Calu3 (cell line): Measurements from ENCODE around the gene EAPP. TPM values are rescaled to one million over a fixed set of nuclear protein-coding genes. Genes with fewer than 3 reads are reported as not detected.
A peak's percentile ranks its signal among the peaks of the same experiment; 100 is the strongest.
"Not testable (repeated sequence)": the region's sequence is repeated elsewhere in the genome, so short reads cannot be mapped to it uniquely, and the experiment has no call there.

Experiments used
- BruUV-seq: library from RNA; stranded (reverse); fragments of 400-500 nt; replicated peaks from 2 replicates; lab custom pipeline; 2021; lab: Mats Ljungman, UMichigan
- CTCF ChIA-PET: fragments of 300-600 bp; sonication (Branson Sonifier 250); formaldehyde crosslinking; loops from one replicate; lab custom pipeline; 2022; ENCODE audit warnings: antibody characterized with exemption; lab: Charles Lee
- DNase-seq: peaks from one replicate; pipeline ENCODE4 v3.0.0; 2022
- H3K27ac Mint-ChIP-seq: one replicate; pipeline ENCODE4 v1.8.0; 2022; ENCODE audit warnings: mixed read lengths; ENCODE audit not compliant: unreplicated experiment
- H3K27me3 Mint-ChIP-seq: one replicate; pipeline ENCODE4 v1.8.0; 2022; ENCODE audit warnings: mixed read lengths; ENCODE audit not compliant: unreplicated experiment
- H3K36me3 Mint-ChIP-seq: one replicate; pipeline ENCODE4 v1.8.0; 2022; ENCODE audit warnings: mild to moderate bottlenecking, moderate library complexity, mixed read lengths; ENCODE audit not compliant: insufficient read depth, unreplicated experiment
- H3K4me1 Mint-ChIP-seq: one replicate; pipeline ENCODE4 v1.8.0; 2022; ENCODE audit warnings: mild to moderate bottlenecking, low read depth, mixed read lengths; ENCODE audit not compliant: unreplicated experiment
- H3K4me3 Mint-ChIP-seq: one replicate; pipeline ENCODE4 v1.8.0; 2022; ENCODE audit warnings: mild to moderate bottlenecking, low read depth, moderate library complexity, mixed read lengths; ENCODE audit not compliant: unreplicated experiment
- H3K9me3 Mint-ChIP-seq: one replicate; pipeline ENCODE4 v1.8.0; 2022; ENCODE audit warnings: low read depth, mixed read lengths; ENCODE audit not compliant: unreplicated experiment
- intact Hi-C: fragments of 100-400 bp; cut with micrococcal nuclease; formaldehyde crosslinking; loops from one replicate; pipeline ENCODE4 v1.10.0; 2022; ENCODE audit not compliant: unreplicated experiment
- total RNA-seq: library from RNA; stranded (reverse); gene quantifications from 2 replicates; pipeline ENCODE4 v1.2.3, GENCODE V29; 2022
- TF ChIP-seq, protein P1 (sequence below): fragments of 200-600 bp; IDR thresholded peaks from one replicate; pipeline ENCODE4 v1.8.0; 2022; ENCODE audit warnings: antibody characterized with exemption; ENCODE audit not compliant: unreplicated experiment

EAPP gene
- total RNA-seq, 1 experiment from 2014 or later, result 24.5 TPM

GRCh38 chr14:34555583-34556497 lies 16.3 kb upstream of the EAPP start:
- BruUV-seq, H3K27me3 Mint-ChIP-seq, H3K36me3 Mint-ChIP-seq, intact Hi-C loops, DNase-seq, H3K27ac Mint-ChIP-seq, H3K4me3 Mint-ChIP-seq, CTCF ChIA-PET, H3K9me3 Mint-ChIP-seq: not testable (repeated sequence)
- peaks cover 10% of the 10 kb centered on the region for H3K4me1 Mint-ChIP-seq

DNA sequence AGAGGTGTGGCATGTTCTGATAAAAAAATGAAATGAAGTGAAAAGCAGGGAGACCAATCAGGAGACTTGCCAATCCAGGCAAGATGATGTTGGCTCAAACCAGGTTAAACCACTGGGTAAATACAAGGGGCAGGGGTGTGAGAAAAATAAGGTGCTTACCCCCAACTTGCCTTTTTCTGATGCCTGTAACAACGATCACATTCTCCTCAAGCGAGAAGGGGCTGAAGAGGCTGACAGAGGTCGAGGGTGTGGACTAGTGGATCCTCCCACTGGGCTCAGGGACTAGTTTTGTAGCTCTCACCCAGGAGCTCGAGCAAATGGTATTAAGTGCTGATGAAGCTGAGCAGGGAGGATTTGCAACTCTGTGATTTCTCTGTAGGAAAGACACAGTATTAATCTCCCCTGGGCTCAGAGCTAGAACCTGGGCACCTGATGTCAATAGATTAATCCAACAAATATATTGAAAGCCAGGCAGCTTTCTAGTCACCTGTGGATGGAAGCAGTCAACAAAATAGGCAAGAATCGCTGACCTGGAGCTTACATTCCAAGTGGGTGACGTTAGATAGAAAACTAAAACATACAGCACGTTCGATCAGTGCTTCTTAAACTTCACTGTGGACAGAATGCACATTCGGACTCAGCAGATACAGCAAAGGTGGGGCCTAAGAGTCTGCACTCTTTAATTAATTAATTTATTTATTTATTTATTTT lies 15.2 kb upstream of the EAPP start:
- CTCF ChIA-PET, result no interaction called here

DNA sequence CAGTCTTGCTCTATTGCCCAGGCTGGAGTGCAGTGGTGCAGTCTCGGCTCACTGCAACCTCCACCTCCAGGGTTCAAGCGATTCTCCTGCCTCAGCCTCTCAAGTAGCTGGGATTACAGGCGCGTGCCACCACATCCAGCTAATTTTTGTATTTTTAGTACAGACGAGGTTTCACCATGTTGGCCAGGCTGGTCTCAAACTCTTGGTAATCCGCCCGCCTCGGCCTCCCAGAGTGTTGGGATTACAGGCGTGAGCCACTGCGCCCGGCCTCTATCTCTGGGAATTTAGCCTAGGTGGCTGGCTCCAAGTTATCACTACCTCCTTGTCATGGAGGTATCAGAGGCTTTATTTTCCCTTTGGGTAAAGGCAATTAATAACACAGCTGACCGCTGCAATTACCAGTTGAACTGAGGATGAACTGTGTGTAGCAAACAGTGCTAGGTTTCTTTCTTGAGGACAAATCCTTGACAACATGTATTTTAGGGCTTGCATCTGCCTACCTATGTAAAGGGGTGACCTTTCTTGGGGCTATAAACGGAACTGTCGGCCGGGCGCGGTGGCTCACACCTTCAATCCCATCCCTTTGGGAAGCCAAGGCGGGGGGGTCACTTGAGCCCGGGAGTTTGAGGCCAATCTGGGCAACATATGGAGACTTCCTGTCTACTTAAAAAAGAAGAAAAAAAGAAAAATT lies 9.9 kb upstream of the EAPP start:
- peaks cover 15% of the 10 kb centered on the region for H3K36me3 Mint-ChIP-seq
- intact Hi-C loops, H3K4me3 Mint-ChIP-seq, CTCF ChIA-PET, H3K27ac Mint-ChIP-seq, H3K9me3 Mint-ChIP-seq, BruUV-seq, H3K4me1 Mint-ChIP-seq, DNase-seq, H3K27me3 Mint-ChIP-seq: not testable (repeated sequence)

More for the DNA sequence above, 15.2 kb upstream of the EAPP start:
- no peaks in the 10 kb centered on the region for H3K9me3 Mint-ChIP-seq
- peak overlapping the region; percentile 30 for H3K27ac Mint-ChIP-seq
- intact Hi-C loops, result no loop called here
- DNase-seq, result no peak
- TF ChIP-seq, protein P1, sequence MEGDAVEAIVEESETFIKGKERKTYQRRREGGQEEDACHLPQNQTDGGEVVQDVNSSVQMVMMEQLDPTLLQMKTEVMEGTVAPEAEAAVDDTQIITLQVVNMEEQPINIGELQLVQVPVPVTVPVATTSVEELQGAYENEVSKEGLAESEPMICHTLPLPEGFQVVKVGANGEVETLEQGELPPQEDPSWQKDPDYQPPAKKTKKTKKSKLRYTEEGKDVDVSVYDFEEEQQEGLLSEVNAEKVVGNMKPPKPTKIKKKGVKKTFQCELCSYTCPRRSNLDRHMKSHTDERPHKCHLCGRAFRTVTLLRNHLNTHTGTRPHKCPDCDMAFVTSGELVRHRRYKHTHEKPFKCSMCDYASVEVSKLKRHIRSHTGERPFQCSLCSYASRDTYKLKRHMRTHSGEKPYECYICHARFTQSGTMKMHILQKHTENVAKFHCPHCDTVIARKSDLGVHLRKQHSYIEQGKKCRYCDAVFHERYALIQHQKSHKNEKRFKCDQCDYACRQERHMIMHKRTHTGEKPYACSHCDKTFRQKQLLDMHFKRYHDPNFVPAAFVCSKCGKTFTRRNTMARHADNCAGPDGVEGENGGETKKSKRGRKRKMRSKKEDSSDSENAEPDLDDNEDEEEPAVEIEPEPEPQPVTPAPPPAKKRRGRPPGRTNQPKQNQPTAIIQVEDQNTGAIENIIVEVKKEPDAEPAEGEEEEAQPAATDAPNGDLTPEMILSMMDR, result no peak
- H3K27me3 Mint-ChIP-seq, result no peaks in the 10 kb centered on the region
- TSS peak; percentile 79 for BruUV-seq
- H3K36me3 Mint-ChIP-seq, result peaks cover 6% of the 10 kb centered on the region
- peaks cover 10% of the 10 kb centered on the region for H3K4me1 Mint-ChIP-seq
- H3K4me3 Mint-ChIP-seq, result peak overlapping the region; percentile 37

- no peak overlapping the region for H3K4me3 Mint-ChIP-seq
- H3K9me3 Mint-ChIP-seq, result no peaks in the 10 kb centered on the region
- H3K4me1 Mint-ChIP-seq, result no peaks in the 10 kb centered on the region
- intact Hi-C loops, result no loop called here
- H3K27me3 Mint-ChIP-seq, result no peaks in the 10 kb centered on the region
- CTCF ChIA-PET, result interaction anchor here (0.7 kb wide), 1 partner anchor 56 kb away, joined by 4 read pairs; no protein-coding TSS in a partner anchor
- DNase-seq, result no peak
- TF ChIP-seq, protein P1, result no peak
- no TSS peak for BruUV-seq
- peaks cover 9% of the 10 kb centered on the region for H3K36me3 Mint-ChIP-seq
- H3K27ac Mint-ChIP-seq, result no peak overlapping the region
Measured at GRCh38 chr14:34548472-34548981, 9.0 kb upstream of the EAPP start.

GRCh38 chr14:34547136-34547520 lies 7.6 kb upstream of the EAPP start:
- H3K27me3 Mint-ChIP-seq, BruUV-seq, H3K36me3 Mint-ChIP-seq, CTCF ChIA-PET, H3K9me3 Mint-ChIP-seq, DNase-seq, H3K27ac Mint-ChIP-seq, H3K4me1 Mint-ChIP-seq, H3K4me3 Mint-ChIP-seq, intact Hi-C loops: not testable (repeated sequence)

GRCh38 chr14:34546272-34547135 lies 7.0 kb upstream of the EAPP start:
- not testable (repeated sequence) for H3K27ac Mint-ChIP-seq

More at GRCh38 chr14:34546272-34547135, 7.0 kb upstream of the EAPP start:
- H3K9me3 Mint-ChIP-seq, H3K36me3 Mint-ChIP-seq, CTCF ChIA-PET, DNase-seq, H3K4me3 Mint-ChIP-seq, H3K27me3 Mint-ChIP-seq, H3K4me1 Mint-ChIP-seq, intact Hi-C loops: not testable (repeated sequence)
- TSS peak; percentile 100 for BruUV-seq
